ENCODE data around the gene BRAP.

GRCh38 chr12:111656016-111656415 is 29.7 kb downstream of the BRAP start:
- TF ChIP-seq CTCF (IDR thresholded peaks at IDR 0.05) (no peak), EZH2phosphoT487 (IDR thresholded peaks at IDR 0.05) (no peak), EZH2 (IDR thresholded peaks at IDR 0.05) (no peak)

Data from neural progenitor cell (in vitro differentiated cells).